Liver (tissue), 9 donors: ENCODE results near the gene SYDE2. TPM values are rescaled to one million over a fixed set of nuclear protein-coding genes. Genes with fewer than 3 reads are reported as not detected.
A peak's percentile ranks its signal among the peaks of the same experiment; 100 is the strongest.

Experiments
- DNase-seq: peaks from one replicate; pipeline ENCODE4 v3.0.0-alpha.2; 2017; ENCODE audit warnings: low spot score
- H3K27ac ChIP-seq, 2 donors: one replicate each; pipeline ENCODE4 v1.7.0; 2013; ENCODE audit warnings: inconsistent platforms in 2 of 2, low read length in 2 of 2, control low read depth in 1 of 2, low read depth in 1 of 2, mild to moderate bottlenecking in 1 of 2
- H3K27me3 ChIP-seq, 4 donors: one replicate each; pipeline versions ENCODE4 v1.6.1 to v1.7.0; 2013; ENCODE audit warnings: low read length in 3 of 4, inconsistent platforms in 1 of 4, mild to moderate bottlenecking in 1 of 4, moderate library complexity in 1 of 4; ENCODE audit not compliant: control insufficient read depth in 4 of 4, insufficient read depth in 4 of 4
- H3K36me3 ChIP-seq, 4 donors: one replicate each; pipeline versions ENCODE4 v1.6.1 to v1.7.0; 2013; ENCODE audit warnings: low read length in 3 of 4, mild to moderate bottlenecking in 3 of 4, low read depth in 1 of 4, moderate library complexity in 1 of 4; ENCODE audit not compliant: control insufficient read depth in 4 of 4, insufficient read depth in 3 of 4
- H3K4me1 ChIP-seq, 4 donors: one replicate each; pipeline versions ENCODE4 v1.6.1 to v1.7.0; 2013; ENCODE audit warnings: low read length in 3 of 4, mild to moderate bottlenecking in 3 of 4, moderate library complexity in 1 of 4; ENCODE audit not compliant: control insufficient read depth in 4 of 4, insufficient read depth in 4 of 4
- H3K4me3 ChIP-seq, 3 donors: one replicate each; pipeline versions ENCODE4 v1.6.1 to v1.7.0; 2013; ENCODE audit warnings: low read length in 3 of 3, control low read depth in 1 of 3, low read depth in 1 of 3, mild to moderate bottlenecking in 1 of 3
- H3K9ac ChIP-seq, 2 donors: one replicate each; pipeline ENCODE4 v1.7.0; 2013; ENCODE audit warnings: low read length in 2 of 2, mild to moderate bottlenecking in 2 of 2, moderate library complexity in 2 of 2, control low read depth in 1 of 2, low read depth in 1 of 2
- H3K9me3 ChIP-seq, 4 donors: one replicate each; pipeline versions ENCODE4 v1.6.1 to v1.7.0; 2013; ENCODE audit warnings: low read length in 3 of 4; ENCODE audit not compliant: control insufficient read depth in 4 of 4
- EGR1 ChIP-seq, 2 donors: IDR thresholded peaks; 2 replicates each; pipeline ENCODE4 v1.6.1; 2016 to 2018; ENCODE audit warnings: antibody characterized with exemption in 2 of 2, low read depth in 2 of 2
- FOXA1 ChIP-seq: IDR thresholded peaks from 2 replicates; pipeline ENCODE4 v1.6.1; 2016; ENCODE audit warnings: antibody characterized with exemption
- FOXA2 ChIP-seq: IDR thresholded peaks from 2 replicates; pipeline ENCODE4 v1.6.1; 2016; ENCODE audit warnings: antibody characterized with exemption
- GABPA ChIP-seq, 2 donors: IDR thresholded peaks in 1 of 2; conservative IDR thresholded peaks in 1 of 2; 2 replicates each; pipeline ENCODE4 v1.6.1; 2016; ENCODE audit warnings: antibody characterized with exemption in 2 of 2, mild to moderate bottlenecking in 1 of 2, moderate library complexity in 1 of 2
- HNF4A ChIP-seq, 2 donors: conservative IDR thresholded peaks; 2 replicates each; pipeline ENCODE4 v1.6.1; 2016; ENCODE audit warnings: antibody characterized with exemption in 2 of 2, mild to moderate bottlenecking in 2 of 2
- HNF4G ChIP-seq: IDR thresholded peaks from 2 replicates; pipeline ENCODE4 v1.6.1; 2016; ENCODE audit warnings: antibody characterized with exemption
- JUND ChIP-seq, 2 donors: IDR thresholded peaks; 2 replicates each; pipeline ENCODE4 v1.6.1; 2016; ENCODE audit warnings: antibody characterized with exemption in 2 of 2
- NR2F2 ChIP-seq: IDR thresholded peaks from 2 replicates; pipeline ENCODE4 v1.6.1; 2016; ENCODE audit warnings: antibody characterized with exemption
- RAD21 ChIP-seq, 2 donors: IDR thresholded peaks; 2 replicates each; pipeline ENCODE4 v1.6.1; 2016; ENCODE audit warnings: antibody characterized with exemption in 2 of 2, mild to moderate bottlenecking in 2 of 2
- RXRA ChIP-seq, 2 donors: IDR thresholded peaks; 2 replicates each; pipeline ENCODE4 v1.6.1; 2017 to 2018; ENCODE audit warnings: antibody characterized with exemption in 2 of 2, mild to moderate bottlenecking in 1 of 2
- SP1 ChIP-seq: IDR thresholded peaks from 2 replicates; pipeline ENCODE4 v1.6.1; 2018; ENCODE audit warnings: antibody characterized with exemption, mild to moderate bottlenecking
- TAF1 ChIP-seq: conservative IDR thresholded peaks from 2 replicates; pipeline ENCODE4 v1.6.1; 2016; ENCODE audit warnings: antibody characterized with exemption, mild to moderate bottlenecking
- YY1 ChIP-seq: IDR thresholded peaks from 2 replicates; pipeline ENCODE4 v1.6.1; 2016; ENCODE audit warnings: antibody characterized with exemption, mild to moderate bottlenecking
- WGBS: extraction: QIAGEN DNeasy Blood & Tissue Kit; methylation state at CpG from one replicate; pipeline ENCODE4 v1.1.7; 2013; 5-methylcytosine and 5-hydroxymethylcytosine counted together
- polyA plus RNA-seq, 2 donors: library from polyadenylated mRNA; stranded (reverse) in 1 of 2; unstranded in 1 of 2; fragments of 200-250 nt in 1 of 2; fragments of >200 nt in 1 of 2; fragmentation: Nextera tagmentation in 1 of 2; extraction: Ambion mirVana in 1 of 2; gene quantifications; one replicate each; pipeline versions ENCODE4 v1.2.1 to v1.2.3, GENCODE V29; 2013 to 2015
- total RNA-seq, 2 donors: library from RNA; depleted of rRNA; stranded (reverse); fragments of >200 nt; gene quantifications; one replicate each; pipeline ENCODE4 v1.2.3, GENCODE V29; 2014
- TF ChIP-seq, protein P1 (sequence below): IDR thresholded peaks from 2 replicates; pipeline ENCODE4 v1.6.1; 2016; ENCODE audit warnings: antibody characterized with exemption
- TF ChIP-seq, protein P2 (sequence below): fragments of 150-350 bp; IDR thresholded peaks from 2 replicates; pipeline ENCODE4 v1.5.1; 2017; ENCODE audit warnings: improper control_type of control experiment, low read depth, low read length; ENCODE audit not compliant: missing input control
- TF ChIP-seq, protein P3 (sequence below): IDR thresholded peaks from 2 replicates; pipeline ENCODE4 v1.6.1; 2016; ENCODE audit warnings: antibody characterized with exemption
- TF ChIP-seq, protein P4 (sequence below): IDR thresholded peaks from 2 replicates; pipeline ENCODE4 v1.6.1; 2016; ENCODE audit warnings: antibody characterized with exemption
- donor health status: healthy.
- donor health status: healthy.
- donor health status: healthy.
- donor health status: healthy.
- donor health status: healthy.

The SYDE2 gene
- total and polyA plus RNA-seq, 4 donors, result 1.3 to 11.5 (median 3.7) TPM

DNA sequence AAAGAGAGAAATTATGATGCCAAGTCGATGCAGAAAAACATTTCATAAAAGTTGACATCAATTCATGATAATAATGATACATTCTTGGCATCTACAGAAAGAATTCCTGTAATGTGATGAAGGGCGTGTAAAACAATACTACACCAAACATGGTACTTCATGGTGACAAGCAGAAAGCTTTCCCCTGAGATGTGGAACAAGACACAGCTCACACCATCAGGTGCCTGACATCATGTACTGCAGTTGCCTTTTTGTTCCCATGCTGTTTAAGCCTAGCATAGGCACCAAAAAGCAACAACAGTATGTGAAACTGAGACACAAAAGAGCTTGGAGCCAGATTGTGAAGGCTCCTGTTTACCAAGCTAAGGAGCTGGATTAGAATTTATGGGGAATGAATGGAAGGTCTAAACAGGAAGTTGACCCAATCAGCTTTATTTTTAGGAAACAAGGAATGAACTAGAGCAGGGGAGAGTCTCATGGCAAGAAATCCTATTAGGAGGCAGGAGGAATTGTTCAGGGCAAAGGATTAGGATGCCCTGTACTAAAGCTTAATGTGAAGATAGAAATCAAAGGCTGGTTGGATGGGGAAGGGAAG is 67.2 kb downstream of the SYDE2 start:
- no peak for DNase-seq
- Histone ChIP-seq H3K27me3 (no peaks in the 10 kb centered on the region), H3K36me3 (no peaks in the 10 kb centered on the region), H3K9me3 (no peaks in the 10 kb centered on the region), H3K9ac (no peak overlapping the region), H3K4me3 (no peak overlapping the region), H3K4me1 (peaks cover 0 to 33% (median 30%) of the 10 kb centered on the region in 4 donors), H3K27ac (no peak overlapping the region)
- no peak for TF ChIP-seq TAF1
- TF ChIP-seq, protein P1, sequence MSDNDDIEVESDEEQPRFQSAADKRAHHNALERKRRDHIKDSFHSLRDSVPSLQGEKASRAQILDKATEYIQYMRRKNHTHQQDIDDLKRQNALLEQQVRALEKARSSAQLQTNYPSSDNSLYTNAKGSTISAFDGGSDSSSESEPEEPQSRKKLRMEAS, result no peak
- TF ChIP-seq GABPA (IDR thresholded peaks at IDR 0.05 in 1 of 2, conservative IDR thresholded peaks at IDR 0.05 in 1 of 2), result no peak
- TF ChIP-seq, protein P2, sequence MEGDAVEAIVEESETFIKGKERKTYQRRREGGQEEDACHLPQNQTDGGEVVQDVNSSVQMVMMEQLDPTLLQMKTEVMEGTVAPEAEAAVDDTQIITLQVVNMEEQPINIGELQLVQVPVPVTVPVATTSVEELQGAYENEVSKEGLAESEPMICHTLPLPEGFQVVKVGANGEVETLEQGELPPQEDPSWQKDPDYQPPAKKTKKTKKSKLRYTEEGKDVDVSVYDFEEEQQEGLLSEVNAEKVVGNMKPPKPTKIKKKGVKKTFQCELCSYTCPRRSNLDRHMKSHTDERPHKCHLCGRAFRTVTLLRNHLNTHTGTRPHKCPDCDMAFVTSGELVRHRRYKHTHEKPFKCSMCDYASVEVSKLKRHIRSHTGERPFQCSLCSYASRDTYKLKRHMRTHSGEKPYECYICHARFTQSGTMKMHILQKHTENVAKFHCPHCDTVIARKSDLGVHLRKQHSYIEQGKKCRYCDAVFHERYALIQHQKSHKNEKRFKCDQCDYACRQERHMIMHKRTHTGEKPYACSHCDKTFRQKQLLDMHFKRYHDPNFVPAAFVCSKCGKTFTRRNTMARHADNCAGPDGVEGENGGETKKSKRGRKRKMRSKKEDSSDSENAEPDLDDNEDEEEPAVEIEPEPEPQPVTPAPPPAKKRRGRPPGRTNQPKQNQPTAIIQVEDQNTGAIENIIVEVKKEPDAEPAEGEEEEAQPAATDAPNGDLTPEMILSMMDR, result no peak
- no peak for TF ChIP-seq FOXA2
- TF ChIP-seq, protein P3, sequence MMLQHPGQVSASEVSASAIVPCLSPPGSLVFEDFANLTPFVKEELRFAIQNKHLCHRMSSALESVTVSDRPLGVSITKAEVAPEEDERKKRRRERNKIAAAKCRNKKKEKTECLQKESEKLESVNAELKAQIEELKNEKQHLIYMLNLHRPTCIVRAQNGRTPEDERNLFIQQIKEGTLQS, result no peak
- no peak for TF ChIP-seq YY1
- TF ChIP-seq HNF4A (conservative IDR thresholded peaks at IDR 0.05), result no peak
- 85% methylated on average over 2 of the region's 2 CpGs for WGBS

DNA sequence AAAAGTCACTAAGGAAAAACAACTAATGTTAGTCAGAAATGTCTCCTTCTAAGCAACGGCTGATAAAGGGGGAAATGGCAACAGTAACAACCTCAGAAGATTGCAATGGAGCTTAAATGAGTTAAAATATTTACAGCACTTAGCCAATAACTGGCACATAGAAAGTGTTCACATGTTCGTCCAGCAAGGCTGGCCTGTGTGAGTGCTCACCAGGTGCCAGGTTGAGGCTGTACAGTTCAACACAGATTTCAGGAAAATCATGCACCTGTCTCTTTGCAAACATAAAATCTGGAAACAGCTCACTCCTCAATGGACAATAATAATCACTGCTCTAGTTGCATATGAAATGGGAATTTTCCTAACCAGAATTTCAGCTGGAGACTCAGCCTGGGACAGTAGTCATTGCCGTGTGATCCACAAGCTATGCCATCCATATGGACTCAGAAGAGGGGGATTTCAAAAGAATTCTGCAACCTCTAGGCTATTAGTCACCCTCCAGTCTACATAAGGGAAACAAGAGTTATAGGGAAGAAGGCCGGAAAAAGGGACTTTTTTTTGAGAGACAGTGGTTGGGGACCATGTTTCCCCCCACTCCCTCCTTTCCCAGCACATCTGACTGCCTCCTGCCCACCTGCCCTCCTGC is 68.6 kb downstream of the SYDE2 start:
- Histone ChIP-seq H3K27ac (no peak overlapping the region), H3K36me3 (no peaks in the 10 kb centered on the region), H3K9ac (no peak overlapping the region), H3K9me3 (no peaks in the 10 kb centered on the region), H3K4me3 (no peak overlapping the region), H3K4me1 (peaks cover 0 to 26% (median 22%) of the 10 kb centered on the region in 4 donors), H3K27me3 (no peaks in the 10 kb centered on the region)
- TF ChIP-seq HNF4A (conservative IDR thresholded peaks at IDR 0.05), result peak in 1 of 2 donors; percentile 3
- TF ChIP-seq, protein P4, sequence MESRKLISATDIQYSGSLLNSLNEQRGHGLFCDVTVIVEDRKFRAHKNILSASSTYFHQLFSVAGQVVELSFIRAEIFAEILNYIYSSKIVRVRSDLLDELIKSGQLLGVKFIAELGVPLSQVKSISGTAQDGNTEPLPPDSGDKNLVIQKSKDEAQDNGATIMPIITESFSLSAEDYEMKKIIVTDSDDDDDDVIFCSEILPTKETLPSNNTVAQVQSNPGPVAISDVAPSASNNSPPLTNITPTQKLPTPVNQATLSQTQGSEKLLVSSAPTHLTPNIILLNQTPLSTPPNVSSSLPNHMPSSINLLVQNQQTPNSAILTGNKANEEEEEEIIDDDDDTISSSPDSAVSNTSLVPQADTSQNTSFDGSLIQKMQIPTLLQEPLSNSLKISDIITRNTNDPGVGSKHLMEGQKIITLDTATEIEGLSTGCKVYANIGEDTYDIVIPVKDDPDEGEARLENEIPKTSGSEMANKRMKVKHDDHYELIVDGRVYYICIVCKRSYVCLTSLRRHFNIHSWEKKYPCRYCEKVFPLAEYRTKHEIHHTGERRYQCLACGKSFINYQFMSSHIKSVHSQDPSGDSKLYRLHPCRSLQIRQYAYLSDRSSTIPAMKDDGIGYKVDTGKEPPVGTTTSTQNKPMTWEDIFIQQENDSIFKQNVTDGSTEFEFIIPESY, result no peak
- 63% methylated on average over 4 of the region's 4 CpGs for WGBS
- no peak for DNase-seq

DNA sequence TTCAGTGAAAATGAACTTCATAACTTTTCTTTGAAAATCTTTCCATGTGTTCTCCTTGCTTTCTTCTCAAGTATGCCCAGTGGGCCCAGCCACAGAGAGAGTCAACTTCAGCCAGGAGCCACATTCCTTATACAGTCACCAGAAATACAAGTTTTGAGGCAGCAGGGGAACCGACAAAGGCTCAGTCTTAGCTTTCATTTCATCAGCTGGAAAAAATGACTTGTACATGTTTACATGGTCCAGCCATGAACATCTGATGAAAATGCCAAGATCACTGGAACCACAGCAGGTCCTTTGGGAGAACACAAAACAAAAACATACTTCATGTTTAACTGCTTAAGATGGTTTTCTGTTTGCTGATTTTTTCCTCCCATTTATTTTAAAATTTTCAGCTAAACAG is 72.5 kb downstream of the SYDE2 start:
- no peaks in the 10 kb centered on the region for H3K36me3 ChIP-seq
- WGBS, result 83% methylated on average over 1 of the region's 1 CpG
- no peak overlapping the region for H3K27ac ChIP-seq
- no peaks in the 10 kb centered on the region for H3K27me3 ChIP-seq
- peaks cover 0 to 22% (median 15%) of the 10 kb centered on the region in 4 donors for H3K4me1 ChIP-seq
- no peak overlapping the region for H3K9ac ChIP-seq
- no peak overlapping the region for H3K4me3 ChIP-seq
- DNase-seq, result no peak
- no peaks in the 10 kb centered on the region for H3K9me3 ChIP-seq
- TF ChIP-seq GABPA (IDR thresholded peaks at IDR 0.05 in 1 of 2, conservative IDR thresholded peaks at IDR 0.05 in 1 of 2) (no peak), HNF4A (conservative IDR thresholded peaks at IDR 0.05) (no peak), JUND (IDR thresholded peaks at IDR 0.05) (no peak), HNF4G (no peak), NR2F2 (no peak), RAD21 (IDR thresholded peaks at IDR 0.05) (no peak), SP1 (no peak), TAF1 (no peak), EGR1 (IDR thresholded peaks at IDR 0.05; ENCODE audit: low read depth in 2 of 2) (no peak), FOXA2 (no peak), YY1 (no peak), RXRA (IDR thresholded peaks at IDR 0.05) (no peak), FOXA1 (no peak)
- TF ChIP-seq, protein P1, result no peak
- TF ChIP-seq, protein P4, result no peak
- TF ChIP-seq, protein P2, result no peak
